ENCODE measurements around the gene KAZALD1. TPM values are rescaled to one million over a fixed set of nuclear protein-coding genes. Genes with fewer than 3 reads are reported as not detected.

The KAZALD1 gene
- total RNA-seq, 4 donors from 2014 or later, result 1.0 to 4.0 (median 2.6) TPM

DNA sequence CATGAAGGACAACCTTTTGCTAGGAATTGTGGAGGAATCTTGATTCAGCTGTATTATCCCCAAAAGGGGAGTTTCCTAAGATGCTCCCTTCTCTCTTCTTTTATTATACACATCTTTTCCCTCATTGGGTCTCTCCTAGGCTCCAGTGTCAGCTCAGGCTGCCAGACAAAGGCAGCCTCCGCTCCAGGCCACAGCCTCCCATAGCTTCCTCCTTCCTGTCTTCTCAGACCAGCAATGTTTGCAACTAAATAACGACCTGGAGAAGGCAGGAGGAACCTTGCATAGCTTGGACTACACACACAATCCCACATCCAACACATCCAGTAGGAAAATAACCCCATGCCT is 18.5 kb upstream of the KAZALD1 start:
- WGBS, result 13% methylated on average over 2 of the region's 2 CpGs
- H3K27ac ChIP-seq (replicated peaks in 1 of 4), result peak overlapping the region; percentile 85 to 91 (median 87)
- intact Hi-C loops (cut with DNase I), result no loop called here
- H3K27me3 ChIP-seq, result peaks cover 0 to 26% (median 16%) of the 10 kb centered on the region in 4 donors
- DNase-seq (ENCODE audit: extremely low spot score), result no peak
- H3K4me1 ChIP-seq, result peaks cover 12 to 35% (median 32%) of the 10 kb centered on the region in 4 donors
- peak overlapping the region; percentile 56 to 63 (median 60) for H3K4me3 ChIP-seq
- no peaks in the 10 kb centered on the region for H3K9me3 ChIP-seq
- H3K36me3 ChIP-seq, result peaks cover 0 to 21% (median 16%) of the 10 kb centered on the region in 4 donors
- TF ChIP-seq, protein P1, sequence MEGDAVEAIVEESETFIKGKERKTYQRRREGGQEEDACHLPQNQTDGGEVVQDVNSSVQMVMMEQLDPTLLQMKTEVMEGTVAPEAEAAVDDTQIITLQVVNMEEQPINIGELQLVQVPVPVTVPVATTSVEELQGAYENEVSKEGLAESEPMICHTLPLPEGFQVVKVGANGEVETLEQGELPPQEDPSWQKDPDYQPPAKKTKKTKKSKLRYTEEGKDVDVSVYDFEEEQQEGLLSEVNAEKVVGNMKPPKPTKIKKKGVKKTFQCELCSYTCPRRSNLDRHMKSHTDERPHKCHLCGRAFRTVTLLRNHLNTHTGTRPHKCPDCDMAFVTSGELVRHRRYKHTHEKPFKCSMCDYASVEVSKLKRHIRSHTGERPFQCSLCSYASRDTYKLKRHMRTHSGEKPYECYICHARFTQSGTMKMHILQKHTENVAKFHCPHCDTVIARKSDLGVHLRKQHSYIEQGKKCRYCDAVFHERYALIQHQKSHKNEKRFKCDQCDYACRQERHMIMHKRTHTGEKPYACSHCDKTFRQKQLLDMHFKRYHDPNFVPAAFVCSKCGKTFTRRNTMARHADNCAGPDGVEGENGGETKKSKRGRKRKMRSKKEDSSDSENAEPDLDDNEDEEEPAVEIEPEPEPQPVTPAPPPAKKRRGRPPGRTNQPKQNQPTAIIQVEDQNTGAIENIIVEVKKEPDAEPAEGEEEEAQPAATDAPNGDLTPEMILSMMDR (IDR thresholded peaks at IDR 0.05), result no peak
- no peak for TF ChIP-seq EP300 (IDR thresholded peaks at IDR 0.05)
- TF ChIP-seq POLR2A (IDR thresholded peaks at IDR 0.05; ENCODE audit: low read depth), result no peak
- TF ChIP-seq POLR2AphosphoS5 (IDR thresholded peaks at IDR 0.05), result no peak

DNA sequence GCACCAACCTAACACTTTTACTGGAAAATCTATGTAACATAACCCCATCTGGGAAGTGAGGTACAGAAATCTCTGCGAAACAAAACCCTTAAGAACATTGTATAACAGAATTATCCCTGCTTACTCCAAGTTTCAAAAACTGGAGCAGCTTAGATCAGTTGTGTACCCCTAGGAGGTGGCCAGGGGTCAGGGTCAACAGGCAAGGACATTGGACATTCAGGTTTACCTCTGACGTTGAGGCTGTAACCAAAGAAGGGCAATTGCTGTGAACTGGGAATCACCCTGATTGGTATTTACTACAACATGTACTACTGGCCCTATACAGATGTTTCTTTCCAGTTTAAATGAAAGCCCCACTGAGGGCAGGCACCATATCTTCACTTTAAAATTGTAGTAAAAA is 17.7 kb upstream of the KAZALD1 start:
- DNase-seq (ENCODE audit: extremely low spot score), result no peak
- intact Hi-C loops (cut with DNase I), result no loop called here
- H3K27me3 ChIP-seq, result peaks cover 0 to 34% (median 24%) of the 10 kb centered on the region in 4 donors
- no peak overlapping the region for H3K4me3 ChIP-seq
- H3K27ac ChIP-seq (replicated peaks in 1 of 4), result no peak overlapping the region
- no peaks in the 10 kb centered on the region for H3K9me3 ChIP-seq
- WGBS, result 73% methylated on average over 2 of the region's 2 CpGs
- peaks cover 12 to 37% (median 36%) of the 10 kb centered on the region in 4 donors for H3K4me1 ChIP-seq
- TF ChIP-seq POLR2AphosphoS5 (IDR thresholded peaks at IDR 0.05) (no peak), POLR2A (IDR thresholded peaks at IDR 0.05; ENCODE audit: low read depth) (no peak)
- H3K36me3 ChIP-seq, result peaks cover 0 to 13% (median 9%) of the 10 kb centered on the region in 4 donors

DNA sequence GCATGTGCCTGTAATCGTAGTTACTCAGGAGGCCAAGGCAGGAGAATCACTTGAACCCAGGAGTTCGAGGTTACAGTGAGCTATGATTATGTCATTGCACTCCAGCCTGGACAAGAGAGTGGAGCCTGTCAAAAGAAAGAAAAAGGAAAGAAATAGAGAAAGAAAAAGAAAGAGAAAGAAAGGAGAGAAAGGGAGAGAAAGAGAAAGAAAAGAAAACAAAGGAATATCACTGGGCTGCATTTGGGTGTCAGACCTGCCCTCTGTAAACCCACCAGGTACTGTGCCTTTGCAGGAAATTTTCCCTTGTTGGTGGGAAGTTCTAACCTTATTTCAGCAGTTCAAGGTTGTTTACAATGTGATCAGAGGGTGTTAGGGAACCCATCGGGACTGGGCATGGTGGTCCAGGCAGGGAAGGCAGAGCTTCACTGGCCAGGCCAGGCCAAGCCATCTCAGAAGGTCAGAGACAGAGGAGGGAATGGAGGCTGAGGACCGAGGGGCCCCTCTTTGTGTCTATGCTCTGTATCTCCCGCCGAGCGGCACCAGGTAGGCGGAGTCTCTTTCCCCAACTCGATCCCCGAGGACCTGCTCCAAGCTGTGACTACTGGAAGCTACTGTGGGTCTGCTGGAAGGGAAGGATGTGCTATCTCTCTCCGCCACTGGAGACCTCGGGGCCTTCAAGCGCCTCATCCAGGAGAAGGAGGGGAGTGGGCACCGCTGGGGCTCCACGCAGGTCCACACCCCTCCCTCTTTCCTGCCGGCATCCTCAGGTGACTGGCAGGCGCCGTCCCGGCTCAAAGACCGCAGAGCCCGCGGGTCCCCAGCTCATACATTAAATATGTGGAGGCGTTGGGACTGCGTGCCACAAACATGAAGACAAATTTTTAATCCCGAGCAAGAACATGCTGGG is 15.2 kb upstream of the KAZALD1 start:
- H3K4me1 ChIP-seq, result peaks cover 20 to 43% (median 38%) of the 10 kb centered on the region in 4 donors
- 55% methylated on average over 11 of the region's 25 CpGs for WGBS
- no peaks in the 10 kb centered on the region for H3K36me3 ChIP-seq
- DNase-seq (ENCODE audit: extremely low spot score), result no peak
- TF ChIP-seq, protein P1 (IDR thresholded peaks at IDR 0.05), result no peak
- no peak for TF ChIP-seq EP300 (IDR thresholded peaks at IDR 0.05)
- TF ChIP-seq POLR2AphosphoS5 (IDR thresholded peaks at IDR 0.05), result no peak
- TF ChIP-seq POLR2A (IDR thresholded peaks at IDR 0.05; ENCODE audit: low read depth), result no peak
- intact Hi-C loops (cut with DNase I), result no loop called here
- H3K9me3 ChIP-seq, result no peaks in the 10 kb centered on the region
- no peak overlapping the region for H3K4me3 ChIP-seq
- peaks cover 0 to 59% (median 48%) of the 10 kb centered on the region in 4 donors for H3K27me3 ChIP-seq
- H3K27ac ChIP-seq (replicated peaks in 1 of 4), result no peak overlapping the region

DNA sequence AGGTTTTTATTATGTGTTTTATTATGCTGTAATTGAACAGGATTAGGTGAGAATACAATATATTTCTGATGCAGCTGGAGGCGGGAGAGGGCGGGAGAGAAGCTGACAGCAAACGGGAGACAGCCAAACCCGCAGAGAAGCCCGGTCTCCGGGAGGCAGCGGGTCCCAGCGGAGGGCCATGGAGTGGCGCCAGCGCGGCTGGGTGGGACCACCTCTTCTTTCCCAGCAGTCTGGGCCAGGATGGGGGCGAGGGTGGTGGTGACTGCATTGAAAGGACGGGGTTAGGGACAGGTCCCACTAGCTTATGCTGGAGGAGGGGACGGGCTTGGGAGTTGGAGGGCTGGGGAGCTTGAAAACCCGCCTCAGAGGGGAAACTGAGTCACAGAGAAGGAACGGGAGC is 14.5 kb upstream of the KAZALD1 start:
- Histone ChIP-seq H3K27ac (replicated peaks in 1 of 4) (no peak overlapping the region), H3K27me3 (peaks cover 0 to 66% (median 48%) of the 10 kb centered on the region in 4 donors), H3K4me1 (peaks cover 18 to 36% (median 31%) of the 10 kb centered on the region in 4 donors), H3K4me3 (no peak overlapping the region), H3K36me3 (no peaks in the 10 kb centered on the region), H3K9me3 (no peaks in the 10 kb centered on the region)
- WGBS, result 17% methylated on average over 16 of the region's 16 CpGs
- DNase-seq (ENCODE audit: extremely low spot score), result no peak
- no peak for TF ChIP-seq EP300 (IDR thresholded peaks at IDR 0.05)
- TF ChIP-seq, protein P1 (IDR thresholded peaks at IDR 0.05), result no peak
- TF ChIP-seq POLR2AphosphoS5 (IDR thresholded peaks at IDR 0.05), result no peak
- no peak for TF ChIP-seq POLR2A (IDR thresholded peaks at IDR 0.05; ENCODE audit: low read depth)
- intact Hi-C loops (cut with DNase I), result no loop called here
